ENCODE measurements around the gene MYH10.

Gene MYH10

DNA sequence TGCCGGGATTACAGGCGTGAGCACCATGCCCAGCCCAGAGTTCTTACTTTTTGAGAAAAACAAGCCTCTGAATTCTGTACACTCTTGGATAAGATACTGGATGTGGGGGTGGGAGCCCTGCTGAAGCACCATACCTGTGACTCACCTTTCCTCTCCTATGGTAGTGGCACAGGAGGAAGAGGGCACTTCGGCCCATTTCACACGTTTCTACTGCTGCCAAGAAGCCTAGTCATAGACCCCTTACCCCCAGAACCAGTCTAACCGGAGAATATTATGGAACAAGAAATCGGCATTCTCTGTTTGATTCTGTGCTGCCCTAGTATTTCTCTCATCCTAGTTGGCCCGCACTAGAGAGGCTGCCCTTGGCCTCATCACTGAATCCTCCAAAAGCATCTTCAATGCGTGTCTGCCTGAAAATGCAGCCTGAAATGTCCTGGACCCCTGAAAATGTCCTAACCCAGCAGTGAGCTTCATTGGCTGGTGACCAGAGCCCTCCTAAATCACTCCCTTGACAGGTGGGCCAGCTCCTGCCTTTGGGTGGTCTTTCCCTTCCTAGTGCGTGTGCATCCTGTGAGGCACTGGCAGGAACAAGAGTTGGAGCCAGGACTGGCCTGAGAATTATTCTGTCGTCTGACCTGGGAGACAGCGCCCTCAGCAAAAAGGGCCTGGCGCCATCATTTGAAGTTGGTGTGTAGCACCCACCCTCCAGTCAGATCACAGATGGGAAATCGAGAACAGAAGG is 156.9 kb downstream of the MYH10 start:
- peak; percentile 38 for DNase-seq (ENCODE audit: low spot score)

DNA sequence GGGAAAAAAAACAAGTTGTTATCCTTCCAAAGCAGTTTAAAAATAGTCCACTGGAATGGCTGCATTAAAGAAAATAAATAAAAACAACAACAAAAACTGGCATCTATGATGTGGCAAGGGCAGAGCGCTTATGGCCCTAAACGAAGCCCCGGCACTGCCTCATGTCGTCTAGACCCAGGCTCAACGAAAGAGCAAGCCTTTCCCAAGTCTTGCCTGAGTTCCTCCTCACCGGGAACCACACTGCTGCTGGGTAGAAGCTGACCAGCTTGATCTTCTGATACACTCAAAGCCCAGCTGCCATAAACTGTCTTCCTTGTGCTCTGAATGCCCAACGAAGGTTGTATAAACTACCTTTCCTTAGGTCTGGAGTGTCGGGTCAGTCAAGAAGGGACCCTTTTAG is 157.9 kb downstream of the MYH10 start:
- no peak for DNase-seq (ENCODE audit: low spot score)

DNA sequence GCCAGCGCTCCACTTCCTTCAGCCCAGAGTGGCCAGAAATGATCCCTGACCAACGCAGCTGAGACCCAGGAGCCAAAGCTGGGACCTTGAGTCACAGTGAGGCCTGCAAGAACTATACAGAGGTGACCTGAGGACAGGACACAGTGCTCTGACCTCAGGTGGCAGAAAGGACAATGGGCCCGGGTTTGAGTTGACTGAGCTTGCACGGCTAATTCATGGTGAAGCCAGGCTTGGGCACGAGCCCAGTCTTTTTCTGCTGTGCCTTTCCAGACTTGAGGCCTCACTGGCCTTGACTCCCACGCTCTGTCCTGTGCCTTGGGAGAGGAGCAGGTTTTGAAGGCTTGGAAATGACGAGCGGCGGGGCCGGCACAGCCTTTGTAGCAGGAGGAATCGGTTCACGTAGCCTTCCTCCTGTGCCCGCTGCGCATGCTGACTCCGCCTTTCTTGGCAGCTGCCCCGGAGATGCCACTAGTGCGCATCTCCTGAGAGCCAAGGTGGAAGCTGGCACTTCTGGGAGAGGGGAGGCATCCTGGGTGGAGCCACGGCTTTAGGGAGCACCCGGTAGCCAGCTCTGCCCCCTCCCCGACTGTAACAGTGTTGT is 160.0 kb downstream of the MYH10 start:
- no peak for DNase-seq (ENCODE audit: low spot score)

DNA sequence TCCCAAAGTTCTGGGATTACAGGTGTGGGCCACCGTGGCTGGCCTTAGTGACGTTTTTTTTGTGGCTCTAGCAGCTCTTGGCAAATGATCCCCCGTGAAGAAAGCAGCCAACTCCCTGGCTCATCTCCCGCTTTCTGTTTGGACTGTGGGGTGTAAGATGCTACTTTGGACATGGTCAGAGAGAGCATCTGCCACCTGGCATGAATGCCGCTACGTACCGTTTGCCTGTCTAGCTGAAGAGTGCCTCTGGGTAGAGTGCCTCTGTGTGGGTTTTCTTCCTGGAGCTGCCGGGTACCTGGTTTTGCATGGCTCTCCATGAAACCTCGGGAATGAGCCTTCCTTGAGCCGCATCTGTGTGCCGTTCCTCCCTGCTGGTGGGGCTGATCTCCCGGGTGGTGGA is 160.6 kb downstream of the MYH10 start:
- DNase-seq (ENCODE audit: low spot score) = no peak

DNA sequence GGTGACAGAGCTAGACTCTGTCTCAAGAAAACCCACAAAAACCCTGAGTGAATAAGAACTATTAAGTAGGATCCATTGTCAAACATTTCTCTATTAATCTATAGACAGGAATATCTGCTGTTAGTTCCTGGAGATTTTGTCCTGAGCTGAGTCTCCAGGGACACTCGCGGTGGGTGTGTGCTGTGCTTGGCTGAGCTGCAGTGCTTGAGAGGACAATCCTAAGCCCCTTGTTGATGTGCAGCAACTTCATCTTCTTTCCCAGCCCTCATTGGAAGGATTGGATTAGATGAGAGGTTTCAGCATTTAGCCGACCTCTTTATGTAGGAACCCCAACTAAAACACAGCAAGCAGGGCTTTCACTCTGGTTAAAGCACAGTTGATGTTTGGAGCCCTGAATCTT is 161.5 kb downstream of the MYH10 start:
- DNase-seq (ENCODE audit: low spot score) = no peak

DNA sequence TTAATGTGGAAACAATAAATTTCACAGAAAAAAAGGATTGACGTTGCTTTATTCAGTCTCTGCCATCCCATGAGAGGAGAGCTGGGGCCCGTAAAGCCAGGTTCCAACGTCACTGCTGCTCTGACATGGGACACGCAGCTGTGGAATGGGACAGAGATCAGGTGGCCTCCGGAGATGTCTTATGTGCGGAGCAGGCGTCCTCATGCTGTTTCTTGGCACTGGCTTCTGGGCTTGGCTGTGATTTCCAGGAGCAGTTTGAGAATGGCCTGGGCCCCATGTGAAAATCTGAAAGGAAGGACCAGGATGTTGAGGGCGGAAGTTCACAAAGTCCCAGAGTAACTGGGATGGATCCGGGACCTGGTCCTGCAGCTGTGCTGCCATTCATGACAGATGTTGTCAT is 162.4 kb downstream of the MYH10 start:
- DNase-seq (ENCODE audit: low spot score) = peak; percentile 31

DNA sequence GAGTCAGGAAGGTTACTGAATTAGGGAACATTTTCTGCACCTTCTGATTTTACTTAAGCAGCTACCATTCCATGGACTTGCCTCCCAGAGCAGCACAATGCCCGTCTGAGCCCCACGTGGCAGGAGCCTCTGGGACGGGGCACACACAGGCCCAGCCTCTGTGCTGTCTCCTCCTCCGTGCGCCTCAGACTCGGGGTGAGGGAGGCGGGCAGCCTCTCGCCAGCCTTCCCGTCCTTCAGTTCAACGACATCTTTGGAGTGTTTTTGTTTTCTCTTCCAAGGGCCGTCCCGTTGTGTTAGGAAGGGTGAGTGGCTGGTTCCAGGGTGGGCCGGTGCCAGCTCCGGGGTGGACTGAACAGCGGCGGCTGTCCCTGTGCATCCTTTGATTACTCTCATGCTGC is 163.0 kb downstream of the MYH10 start:
- no peak for DNase-seq (ENCODE audit: low spot score)

DNA sequence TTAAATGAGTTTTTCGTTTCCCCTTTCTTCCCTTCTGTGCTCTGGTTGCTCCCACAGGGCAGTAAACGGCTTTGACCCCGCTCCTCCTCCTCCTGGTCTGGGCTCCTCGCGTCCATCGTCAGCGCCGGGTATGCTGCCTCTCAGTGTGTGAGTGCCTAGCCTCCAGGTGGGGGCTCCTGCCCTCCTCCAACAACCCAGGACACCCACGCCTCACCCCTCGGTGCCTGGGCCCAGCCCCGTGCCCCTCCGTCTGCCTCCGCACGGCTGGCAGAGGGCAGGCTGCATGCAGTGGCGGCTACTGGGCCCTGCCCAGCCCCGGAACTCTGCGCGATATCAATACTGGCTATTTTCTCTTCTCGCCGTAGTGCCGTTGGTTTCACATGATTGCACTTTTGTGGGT is 163.7 kb downstream of the MYH10 start:
- peak; percentile 40 for DNase-seq (ENCODE audit: low spot score)

DNA sequence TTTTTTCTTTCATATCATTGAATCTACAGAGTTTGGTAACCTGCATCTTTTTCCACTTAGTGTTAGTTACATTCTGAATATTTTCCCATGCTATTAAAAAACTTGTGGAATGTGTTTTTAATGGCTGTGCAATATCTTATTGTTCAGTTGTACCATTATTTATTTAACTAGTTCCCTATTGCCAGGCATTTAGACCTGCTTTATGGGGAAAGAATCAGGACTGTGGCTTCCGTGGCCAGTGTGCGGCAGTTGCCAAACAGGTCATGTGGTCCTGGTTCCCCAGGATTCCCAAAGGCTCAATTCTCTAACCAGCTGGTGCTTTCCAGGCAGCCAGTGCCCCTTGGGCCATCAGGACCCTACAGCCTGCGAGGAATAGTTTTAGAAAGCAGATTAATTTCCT is 164.1 kb downstream of the MYH10 start:
- peak; percentile 35 for DNase-seq (ENCODE audit: low spot score)

DNA sequence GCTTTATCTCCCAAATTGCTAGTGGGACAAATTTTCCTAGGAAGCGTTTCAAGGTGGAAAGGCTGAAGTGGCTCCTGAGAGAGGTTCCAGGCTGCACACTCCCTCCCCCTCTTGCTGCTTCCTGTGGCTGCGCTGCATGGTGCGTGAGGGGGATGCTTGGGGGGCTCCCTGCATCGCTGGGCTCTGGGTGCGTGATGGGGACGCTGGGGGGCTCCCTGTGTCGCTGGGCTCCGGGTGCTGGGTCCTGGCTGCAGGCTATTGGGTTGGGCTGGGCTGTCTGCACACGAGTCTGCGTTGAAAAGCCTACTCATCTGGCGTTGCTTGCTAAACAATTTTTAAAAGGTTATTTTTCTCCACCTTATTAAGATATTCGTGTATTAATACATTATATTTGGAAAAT is 164.8 kb downstream of the MYH10 start:
- peak; percentile 39 for DNase-seq (ENCODE audit: low spot score)

DNA sequence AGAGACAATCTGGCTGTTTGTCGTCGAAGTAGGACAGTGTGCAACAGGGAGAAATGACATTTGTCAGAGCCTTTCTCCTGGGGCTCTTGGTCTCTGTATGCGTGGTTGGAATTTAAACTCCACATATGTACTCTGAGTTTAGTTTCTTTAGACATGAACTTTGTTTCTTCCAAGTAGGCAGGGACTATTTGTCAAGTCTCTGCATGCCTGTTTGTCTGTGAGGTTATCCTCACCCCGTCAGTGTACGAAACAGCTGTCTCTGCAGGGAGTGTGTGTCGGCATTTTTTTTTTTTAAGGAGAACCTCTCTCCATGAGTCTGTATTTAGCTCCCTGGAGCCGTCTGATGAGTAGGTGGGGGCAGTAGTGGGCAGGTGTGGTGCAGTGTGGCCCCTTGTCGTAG is 165.2 kb downstream of the MYH10 start:
- DNase-seq (ENCODE audit: low spot score) = no peak

DNA sequence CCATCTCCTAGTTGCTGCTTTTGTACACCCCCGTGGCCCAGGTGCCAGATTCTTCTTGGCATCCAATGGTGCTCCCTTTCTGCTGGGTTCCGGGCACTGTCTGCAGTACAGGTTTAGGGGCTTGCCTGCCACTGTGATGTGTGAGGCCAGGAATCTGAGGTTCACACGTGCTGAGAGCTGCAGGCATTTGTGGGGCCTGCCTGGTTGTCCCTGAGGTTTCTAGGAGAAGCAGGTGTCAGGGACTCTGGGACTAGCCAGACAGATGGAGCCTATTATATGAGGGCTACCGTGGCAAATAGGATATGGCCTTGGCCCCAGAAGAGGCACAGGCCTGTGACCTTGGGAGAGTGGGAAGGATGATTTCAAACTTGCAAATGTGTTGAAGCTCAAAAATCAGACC is 165.6 kb downstream of the MYH10 start:
- peak; percentile 40 for DNase-seq (ENCODE audit: low spot score)

DNA sequence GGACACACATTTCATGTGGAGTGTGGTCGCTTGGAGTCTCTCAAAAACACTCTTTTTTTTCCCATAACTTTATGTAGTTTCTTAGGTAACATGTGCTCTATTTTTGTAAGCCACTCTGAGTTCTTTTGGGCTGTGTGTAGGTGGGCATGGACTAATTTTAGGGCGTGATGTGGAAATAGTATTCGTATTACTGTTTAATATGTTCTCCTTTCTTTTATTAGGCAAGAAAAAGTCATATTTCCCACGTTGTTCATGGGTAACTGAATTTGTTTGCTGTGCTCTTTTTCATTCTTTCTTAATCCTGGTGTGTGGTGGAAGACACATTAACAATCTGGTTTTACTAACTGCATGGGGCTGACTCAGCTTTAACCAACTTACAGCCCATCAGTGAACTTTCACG is 167.4 kb downstream of the MYH10 start:
- no peak for DNase-seq (ENCODE audit: low spot score)

DNA sequence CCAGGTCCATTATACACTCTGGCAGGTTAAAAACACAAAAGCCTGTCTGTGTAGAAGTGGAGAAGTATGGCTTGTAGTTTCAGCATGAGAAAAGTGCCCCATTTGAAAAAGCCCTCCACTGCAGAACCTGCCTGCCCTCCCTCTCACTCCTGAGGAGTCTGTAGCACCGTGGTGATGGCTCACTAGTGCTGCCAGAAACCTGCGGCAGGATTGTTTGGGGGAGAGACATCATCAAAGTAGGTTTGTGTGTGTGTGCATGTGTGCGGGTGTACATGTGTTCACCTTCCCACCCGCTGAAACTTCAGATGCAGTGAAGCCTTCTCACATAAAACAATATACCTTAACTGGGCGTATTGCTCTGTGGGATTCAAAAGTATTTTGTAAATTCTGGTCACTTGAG is 168.0 kb downstream of the MYH10 start:
- DNase-seq (ENCODE audit: low spot score) = peak; percentile 30

DNA sequence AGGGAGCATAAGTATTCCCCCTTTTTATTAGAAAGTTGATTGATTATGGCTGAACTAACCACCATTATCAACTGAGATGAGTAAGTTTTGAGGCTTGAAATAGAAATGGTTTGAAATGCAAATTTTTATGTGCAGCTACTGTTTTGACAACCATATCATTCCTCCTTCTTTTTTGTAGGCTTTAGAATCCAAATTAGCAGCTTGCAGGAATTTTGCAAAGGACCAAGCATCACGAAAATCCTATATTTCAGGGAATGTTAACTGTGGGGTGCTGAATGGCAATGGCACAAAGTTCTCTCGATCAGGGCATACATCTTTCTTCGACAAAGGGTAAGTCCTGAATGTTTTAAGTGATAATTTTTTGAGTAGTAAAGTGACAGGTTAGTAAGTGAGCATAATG is 170.7 kb downstream of the MYH10 start:
- DNase-seq (ENCODE audit: low spot score) = no peak

DNA sequence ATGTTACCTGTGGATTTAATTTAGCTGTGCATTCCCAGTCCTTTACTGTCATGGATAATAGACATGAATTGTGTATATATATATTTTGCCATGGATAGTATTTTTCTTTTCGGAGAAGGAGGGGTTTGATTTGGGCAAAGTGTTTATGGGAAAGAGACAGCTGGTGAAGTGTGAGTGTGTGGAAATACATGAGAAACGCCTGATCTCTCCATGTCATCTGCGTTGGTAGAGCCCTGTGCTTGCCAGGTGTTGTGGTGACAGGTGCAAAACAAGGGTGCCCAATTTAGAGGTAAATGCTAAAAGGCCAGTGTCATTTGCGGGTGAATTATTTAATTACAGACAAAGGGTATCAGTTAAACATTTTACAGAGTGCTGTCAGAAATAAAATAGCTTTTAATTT is 171.4 kb downstream of the MYH10 start:
- no peak for DNase-seq (ENCODE audit: low spot score)

DNA sequence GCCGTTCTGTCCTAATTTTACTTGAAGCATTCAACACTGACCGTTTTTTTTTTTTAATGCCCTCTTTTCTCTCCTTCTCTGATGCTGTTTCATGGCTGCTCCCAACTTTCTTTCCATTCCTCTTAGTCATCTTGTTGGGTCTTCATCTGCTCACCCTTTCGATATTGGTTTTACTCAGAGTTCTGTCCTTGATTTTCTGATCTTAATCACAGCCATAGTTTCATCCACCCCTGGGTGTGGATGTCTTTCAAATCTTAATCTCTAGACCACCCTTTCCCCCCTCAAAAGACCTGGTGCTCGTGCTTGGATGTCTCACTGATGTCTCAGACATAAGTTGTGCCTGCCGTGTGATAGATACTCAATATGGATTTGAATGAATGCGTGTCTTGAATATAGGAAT is 172.4 kb downstream of the MYH10 start:
- DNase-seq (ENCODE audit: low spot score) = no peak

DNA sequence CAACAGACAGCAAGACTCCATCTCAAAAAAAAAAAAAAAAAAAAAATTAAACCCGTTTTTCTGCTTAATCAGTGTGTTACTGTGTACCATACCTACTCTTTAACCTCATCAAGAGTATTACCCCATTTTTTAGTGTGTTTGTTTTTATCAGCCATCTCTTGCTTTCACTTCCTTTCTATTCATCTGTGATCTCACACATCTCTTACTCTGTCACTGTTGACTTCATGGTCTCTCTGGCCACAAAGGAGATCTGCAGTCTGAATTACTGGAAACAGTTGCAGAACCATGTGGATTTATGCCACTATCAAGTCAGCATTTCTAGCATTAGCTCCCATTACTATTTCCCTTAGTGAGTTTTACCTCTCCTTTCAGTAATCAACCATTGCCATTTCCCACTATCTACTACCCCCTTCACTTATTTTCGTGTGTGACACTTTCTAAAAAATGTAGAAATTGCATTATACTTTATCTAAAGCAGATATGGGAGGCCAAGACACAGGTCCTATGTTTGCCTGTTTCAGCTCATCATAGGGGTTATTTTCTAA is 174.8 kb downstream of the MYH10 start:
- DNase-seq (ENCODE audit: low spot score) = no peak

DNA sequence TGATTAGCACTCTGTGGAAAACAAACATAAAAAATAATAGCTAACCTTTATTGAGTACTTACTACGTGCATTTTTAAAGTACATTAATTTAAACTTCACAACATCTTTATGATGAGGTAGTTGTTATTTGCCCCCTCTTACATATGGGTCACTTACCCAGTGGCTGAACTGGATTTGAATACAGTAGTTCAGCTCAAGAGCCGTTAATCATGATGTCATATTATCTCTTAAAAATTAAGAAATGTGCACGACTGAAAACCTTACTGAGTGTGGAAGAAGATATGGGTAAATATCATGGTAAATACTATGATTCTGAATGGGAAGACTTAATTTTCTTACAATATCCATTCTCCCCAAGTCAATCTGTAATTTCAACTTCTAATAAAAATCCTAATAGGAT is 177.2 kb downstream of the MYH10 start:
- DNase-seq (ENCODE audit: low spot score) = no peak

DNA sequence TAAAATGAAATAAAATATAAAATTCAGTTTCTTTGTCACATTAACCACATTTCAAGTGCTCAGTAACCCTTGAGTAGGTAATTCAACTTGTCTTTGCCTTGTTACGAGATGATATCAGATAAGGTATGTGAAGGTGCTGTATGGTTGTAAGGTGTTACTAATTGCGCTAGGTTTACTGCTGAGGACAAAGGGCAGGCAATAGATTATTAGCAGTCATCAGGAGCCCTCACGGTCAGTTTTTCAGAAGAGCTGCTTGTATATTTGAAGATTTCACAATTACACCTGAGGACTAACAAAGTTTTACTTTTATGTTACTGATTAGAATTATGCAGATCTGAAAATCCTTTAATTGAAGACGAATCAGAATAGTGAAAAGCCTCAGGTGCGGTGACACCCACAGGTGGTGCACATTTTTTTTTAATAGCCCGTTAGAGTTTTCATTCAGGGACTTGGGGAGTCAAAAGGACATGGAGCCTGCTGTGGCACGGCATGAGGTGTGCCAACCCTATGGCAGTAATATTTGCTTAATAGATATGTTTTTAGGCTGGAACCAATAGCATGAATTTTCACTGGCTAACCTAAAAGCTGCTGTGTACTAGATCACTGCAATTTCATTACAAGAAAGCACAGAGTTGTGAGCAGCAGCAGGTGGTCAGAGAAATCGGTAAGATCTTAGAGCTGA is 178.5 kb downstream of the MYH10 start:
- peak; percentile 21 for DNase-seq (ENCODE audit: low spot score)

DNA sequence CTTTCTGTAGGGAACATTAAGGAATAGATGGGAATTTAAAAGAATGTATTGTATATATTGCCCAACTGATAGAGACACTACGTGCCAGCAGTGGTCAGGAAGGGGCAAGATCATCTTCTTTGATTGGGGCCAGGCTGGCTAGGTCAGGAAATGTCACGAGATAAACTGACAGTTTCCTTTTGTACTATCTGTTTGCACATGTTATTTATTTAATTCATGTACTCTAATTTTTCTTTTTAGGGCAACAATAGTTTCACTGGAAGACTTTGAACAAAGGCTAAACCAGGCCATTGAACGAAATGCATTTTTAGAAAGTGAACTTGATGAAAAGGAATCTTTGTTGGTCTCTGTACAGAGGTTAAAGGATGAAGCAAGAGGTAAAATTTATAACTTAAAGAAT is 182.2 kb downstream of the MYH10 start:
- DNase-seq (ENCODE audit: low spot score) = peak; percentile 8

DNA sequence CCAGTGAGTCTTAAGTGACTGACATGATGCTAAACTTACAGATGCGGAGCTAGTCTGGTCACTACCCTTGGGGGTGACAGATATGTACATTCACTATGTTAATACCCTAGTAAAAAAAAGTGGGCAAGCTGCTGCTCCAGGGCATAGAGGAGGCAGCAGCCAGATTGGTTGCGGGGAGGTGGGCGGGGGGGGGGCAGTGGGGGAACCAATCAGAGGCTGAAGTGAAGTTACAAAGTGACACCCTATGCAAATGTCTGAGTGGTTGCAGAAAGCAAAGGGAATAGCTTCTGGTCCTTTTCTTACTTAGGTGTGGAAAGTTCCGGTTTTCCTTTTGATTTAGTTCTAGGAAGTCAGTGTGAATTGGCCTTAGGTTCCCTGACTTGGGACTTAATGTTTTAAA is 182.7 kb downstream of the MYH10 start:
- peak; percentile 72 for DNase-seq (ENCODE audit: low spot score)

DNA sequence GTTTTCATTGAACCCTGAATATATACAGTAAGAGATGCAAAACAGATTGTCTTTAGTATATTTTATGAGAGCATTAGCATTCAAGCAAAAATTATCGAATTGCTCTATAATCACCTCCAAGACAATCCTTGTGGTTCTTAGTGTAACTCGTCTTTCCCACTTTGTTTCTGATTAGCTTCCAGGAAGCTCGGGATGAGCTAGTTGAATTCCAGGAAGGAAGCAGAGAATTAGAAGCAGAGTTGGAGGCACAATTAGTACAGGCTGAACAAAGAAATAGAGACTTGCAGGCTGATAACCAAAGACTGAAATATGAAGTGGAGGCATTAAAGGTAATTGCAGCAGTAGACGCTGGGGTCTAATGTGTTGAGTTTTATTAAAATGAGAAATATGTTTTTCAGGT is 185.0 kb downstream of the MYH10 start:
- DNase-seq (ENCODE audit: low spot score) = no peak
